ENCODE measurements around the gene FANCC.

DNA sequence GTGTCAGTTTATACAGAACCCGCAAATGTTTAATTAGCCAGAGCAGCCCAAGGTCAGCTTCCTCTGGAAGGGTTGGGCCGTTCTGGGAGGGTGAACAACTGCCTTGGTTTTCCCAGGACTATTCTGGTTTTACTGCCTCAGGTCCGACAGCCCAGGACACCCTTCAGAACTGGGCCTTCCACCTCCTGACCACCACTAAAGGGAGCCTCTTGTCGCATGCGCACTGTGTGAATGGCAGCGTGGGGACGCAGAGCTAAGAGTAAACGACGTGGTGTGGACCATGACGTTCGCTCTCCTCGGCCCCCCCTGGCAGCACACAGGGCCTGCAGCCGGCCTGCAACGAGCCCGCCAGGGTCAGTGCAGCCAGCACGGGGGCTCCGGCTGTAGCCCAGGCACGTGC is 214.9 kb downstream of the FANCC start:
- TF ChIP-seq FOXA1 (IDR thresholded peaks at IDR 0.05) (no peak), SP1 (IDR thresholded peaks at IDR 0.05) (no peak), L3MBTL2 (conservative IDR thresholded peaks at IDR 0.05) (no peak), FOXK2 (IDR thresholded peaks at IDR 0.05) (no peak), ARNT (IDR thresholded peaks at IDR 0.05) (no peak), SUZ12 (IDR thresholded peaks at IDR 0.05) (no peak), BHLHE40 (IDR thresholded peaks at IDR 0.05; ENCODE audit: borderline replicate concordance) (no peak), LEF1 (IDR thresholded peaks at IDR 0.05; ENCODE audit: borderline replicate concordance) (no peak), CTBP1 (IDR thresholded peaks at IDR 0.05; ENCODE audit: borderline replicate concordance) (no peak), ZNF384 (IDR thresholded peaks at IDR 0.05) (no peak), HDGF (IDR thresholded peaks at IDR 0.05; ENCODE audit: borderline replicate concordance) (no peak), TARDBP (IDR thresholded peaks at IDR 0.05) (no peak), FOXM1 (IDR thresholded peaks at IDR 0.05; ENCODE audit: borderline replicate concordance) (no peak)

Data from HEK293T (cell line).